Measurements from ENCODE around the gene KCTD20. TPM values are rescaled to one million over a fixed set of nuclear protein-coding genes. Genes with fewer than 3 reads are reported as not detected.

The KCTD20 gene
- total and polyA plus RNA-seq, 10 of the 15 experiments (the other 5 are each of a cell fraction or from before 2014, with no cell fraction given): 18.1 to 77.0 (median 50.5) TPM

- TF ChIP-seq NFIC (IDR thresholded peaks at IDR 0.05; ENCODE audit: low read depth, low read length): peak; percentile 96
Measured at GRCh38 chr6:36432151-36432671, 10.6 kb upstream of the KCTD20 start (continued).

GRCh38 chr6:36436466-36436865, 6.3 kb upstream of the KCTD20 start:
- Histone ChIP-seq H3K9me3 (replicated peaks; ENCODE audit: control insufficient read depth, insufficient read depth, low read length) (no peaks in the 10 kb centered on the region), H3K27ac (ENCODE audit: control insufficient read depth, insufficient read depth) (no peak overlapping the region), H4K20me1 (ENCODE audit: control insufficient read depth, insufficient read depth) (no peaks in the 10 kb centered on the region), H3K9ac (ENCODE audit: control insufficient read depth, insufficient read depth, low read length) (no peak overlapping the region), H3K4me3 (no peak overlapping the region), H3K27me3 (replicated peaks in 1 of 2; ENCODE audit: control insufficient read depth in 2 of 2, insufficient read depth in 2 of 2, low read length in 1 of 2) (no peaks in the 10 kb centered on the region), H3K36me3 (ENCODE audit: control insufficient read depth in 2 of 2, insufficient read depth in 2 of 2, low read length in 1 of 2) (no peaks in the 10 kb centered on the region), H2AFZ (ENCODE audit: control insufficient read depth, low read depth, low read length) (no peak overlapping the region), H3K4me2 (ENCODE audit: control insufficient read depth, insufficient read depth) (no peak overlapping the region), H3K79me2 (ENCODE audit: control insufficient read depth, insufficient read depth, low read length) (no peaks in the 10 kb centered on the region), H3K4me1 (ENCODE audit: control insufficient read depth, insufficient read depth, low read length) (peaks cover 14% of the 10 kb centered on the region)
- FAIRE-seq (no peak), ATAC-seq (no peak), DNase-seq (ENCODE audit: low read depth, low spot score) (no peak)
- POLR2A ChIA-PET: no interaction called here
- RAD21 ChIA-PET (ENCODE audit: unreplicated experiment): no interaction called here
- no TSS peak for BruUV-seq (replicated peaks)
- intact Hi-C loops (cut with micrococcal nuclease; ENCODE audit: unreplicated experiment): no loop called here
- CTCF ChIA-PET: no interaction called here
- SMC1A ChIA-PET (ENCODE audit: uncharacterized antibody, unreplicated experiment): interaction anchor here (0.8 kb wide), 1 partner anchor 116 kb away, joined by 3 read pairs; no protein-coding TSS in a partner anchor
- WGBS (ENCODE audit: insufficient coverage, insufficient replicate concordance, low lambda C conversion rate, missing lambda C conversion rate): 90% methylated on average over 1 of the region's 1 CpG
- TF ChIP-seq NR2C1 (IDR thresholded peaks at IDR 0.05): no peak
- TF ChIP-seq SRF (IDR thresholded peaks at IDR 0.05; ENCODE audit: low read depth in 2 of 2, low read length in 2 of 2): peak in 1 of 2 experiments; percentile 44; a peak in 1 of 4 replicates
- in situ Hi-C loops (cut with MboI): no loop called here

GRCh38 chr6:36441307-36441894, 1.4 kb upstream of the KCTD20 start:
- Histone ChIP-seq H3K9me3 (replicated peaks; ENCODE audit: control insufficient read depth, insufficient read depth, low read length) (no peaks in the 10 kb centered on the region), H3K36me3 (ENCODE audit: control insufficient read depth in 2 of 2, insufficient read depth in 2 of 2, low read length in 1 of 2) (no peaks in the 10 kb centered on the region), H3K4me1 (ENCODE audit: control insufficient read depth, insufficient read depth, low read length) (peaks cover 7% of the 10 kb centered on the region), H2AFZ (ENCODE audit: control insufficient read depth, low read depth, low read length) (peak overlapping the region; percentile 86), H3K27ac (ENCODE audit: control insufficient read depth, insufficient read depth) (peak overlapping the region; percentile 95), H4K20me1 (ENCODE audit: control insufficient read depth, insufficient read depth) (no peaks in the 10 kb centered on the region), H3K27me3 (replicated peaks in 1 of 2; ENCODE audit: control insufficient read depth in 2 of 2, insufficient read depth in 2 of 2, low read length in 1 of 2) (no peaks in the 10 kb centered on the region), H3K4me2 (ENCODE audit: control insufficient read depth, insufficient read depth) (peak overlapping the region; percentile 91), H3K9ac (ENCODE audit: control insufficient read depth, insufficient read depth, low read length) (peak overlapping the region; percentile 28), H3K4me3 (peak overlapping the region; percentile 46; the same call in 1 of the 2 replicates), H3K79me2 (ENCODE audit: control insufficient read depth, insufficient read depth, low read length) (peaks cover 38% of the 10 kb centered on the region)
- POLR2A ChIA-PET: interaction anchor here (1.0 to 1.7 kb wide), 3 partner anchors 11 to 158 kb away, joined by 3 to 19 read pairs (median 10); no protein-coding TSS in a partner anchor
- peak; percentile 88 for ATAC-seq
- peak; percentile 88 for FAIRE-seq
- no TSS peak for BruUV-seq (replicated peaks)
- CTCF ChIA-PET: interaction anchor here (1.0 to 1.4 kb wide), 6 partner anchors 9 to 182 kb away, joined by 3 to 5 read pairs (median 3); no protein-coding TSS in a partner anchor
- 4% methylated on average over 8 of the region's 8 CpGs for WGBS (ENCODE audit: insufficient coverage, insufficient replicate concordance, low lambda C conversion rate, missing lambda C conversion rate)
- peak; percentile 83 for DNase-seq (ENCODE audit: low read depth, low spot score)
- RAD21 ChIA-PET (ENCODE audit: unreplicated experiment): interaction anchor here (0.6 to 1.7 kb wide), 5 partner anchors 11 to 656 kb away, joined by 3 to 9 read pairs (median 5); partner anchors contain the start of gene CDKN1A
- in situ Hi-C loops (cut with MboI): no loop called here
- SMC1A ChIA-PET (ENCODE audit: uncharacterized antibody, unreplicated experiment): interaction anchor here (1.1 to 1.6 kb wide), 3 partner anchors 14 to 156 kb away, joined by 3 to 6 read pairs (median 3); no protein-coding TSS in a partner anchor
- intact Hi-C loops (cut with micrococcal nuclease; ENCODE audit: unreplicated experiment): loop anchor here (1.0 to 5.0 kb wide), 2 partner anchors 18 to 241 kb away; no protein-coding TSS in a partner anchor
- 0 out of 2 replicates have a peak, but pooled peaks have one; percentile 17 for TF ChIP-seq NBN (IDR thresholded peaks at IDR 0.05)
- no peak for TF ChIP-seq ATF2 (IDR thresholded peaks at IDR 0.05; ENCODE audit: low read length)
- TF ChIP-seq ATF7 (IDR thresholded peaks at IDR 0.05; ENCODE audit: low read depth): peak; percentile 67
- 0 out of 2 replicates have a peak, but pooled peaks have one; percentile 3 for TF ChIP-seq MXI1 (IDR thresholded peaks at IDR 0.05; ENCODE audit: low read depth, low read length)
- TF ChIP-seq SREBF2 (IDR thresholded peaks at IDR 0.05; ENCODE audit: low read length): no peak
- TF ChIP-seq PKNOX1 (IDR thresholded peaks at IDR 0.05): peak; percentile 92
- no peak for TF ChIP-seq PAX5 (IDR thresholded peaks at IDR 0.05; ENCODE audit: borderline replicate concordance, low read depth, low read length)
- no peak for TF ChIP-seq CHD4 (IDR thresholded peaks at IDR 0.05)
- no peak for TF ChIP-seq ZNF384 (IDR thresholded peaks at IDR 0.05; ENCODE audit: borderline replicate concordance, low read depth, low read length)
- peak; percentile 9; the same call in 1 of the 2 replicates for TF ChIP-seq SMC3 (IDR thresholded peaks at IDR 0.05; ENCODE audit: borderline replicate concordance, low read length)
